HepG2 (cell line): ENCODE results near the gene PYCARD. TPM values are rescaled to one million over a fixed set of nuclear protein-coding genes. Genes with fewer than 3 reads are reported as not detected.

Experiments used
- GABPB1 ChIP-seq: IDR thresholded peaks from 2 replicates; pipeline ENCODE4 v1.6.1; 2016; ENCODE audit warnings: mild to moderate bottlenecking, missing genetic modification reagents, moderate library complexity, missing compliant biosample characterization
- GATAD1 ChIP-seq: IDR thresholded peaks from 2 replicates; pipeline ENCODE4 v1.6.1; 2016; ENCODE audit warnings: missing genetic modification reagents, missing compliant biosample characterization
- KAT8 ChIP-seq: IDR thresholded peaks from 2 replicates; pipeline ENCODE4 v1.6.1; 2016; ENCODE audit warnings: missing genetic modification reagents, missing compliant biosample characterization
- KDM2A ChIP-seq: sonication (generic); formaldehyde crosslinking; IDR thresholded peaks from 2 replicates; pipeline ENCODE4 v1.4.0; 2020; ENCODE audit warnings: low read depth, missing genetic modification reagents, borderline replicate concordance
- MEIS1 ChIP-seq: sonication (generic); formaldehyde crosslinking; IDR thresholded peaks from 2 replicates; pipeline ENCODE4 v1.9.0; 2021; ENCODE audit warnings: mild to moderate bottlenecking, missing genetic modification reagents, moderate library complexity, borderline replicate concordance
- PAWR ChIP-seq: sonication (generic); formaldehyde crosslinking; IDR thresholded peaks from 2 replicates; pipeline ENCODE4 v1.4.0; 2020; ENCODE audit warnings: missing genetic modification reagents, mild to moderate bottlenecking, borderline replicate concordance
- TBX2 ChIP-seq: sonication (generic); formaldehyde crosslinking; IDR thresholded peaks from 2 replicates; pipeline ENCODE4 v1.5.0; 2020; ENCODE audit warnings: missing genetic modification reagents, mild to moderate bottlenecking, borderline replicate concordance
- ZNF234 ChIP-seq: sonication (generic); formaldehyde crosslinking; conservative IDR thresholded peaks from 2 replicates; pipeline ENCODE4 v1.5.1; 2020; ENCODE audit warnings: mild to moderate bottlenecking, missing genetic modification reagents
- ZNF547 ChIP-seq: sonication (generic); formaldehyde crosslinking; IDR thresholded peaks from 2 replicates; pipeline ENCODE4 v1.5.1; 2020; ENCODE audit warnings: mild to moderate bottlenecking, missing genetic modification reagents
- ZNF777 ChIP-seq: sonication (generic); formaldehyde crosslinking; IDR thresholded peaks from 2 replicates; pipeline ENCODE4 v1.4.0; 2020; ENCODE audit warnings: missing genetic modification reagents
- polyA plus RNA-seq, 8 experiments: library from polyadenylated mRNA; depleted of rRNA in 3 of 8; stranded (reverse) in 7 of 8; unstranded in 1 of 8; fragments of >200 nt; fragmentation: Illumina TruSeq in 4 of 8; extraction: Trizol in 4 of 8; gene quantifications; 2 replicates each; pipeline versions ENCODE4 v1.2.1 to v1.2.3, GENCODE V29; 2011 to 2016; ENCODE audit warnings: low read depth in 4 of 8, missing spikeins in 1 of 8, mixed read lengths in 1 of 8; ENCODE audit not compliant: insufficient read depth in 1 of 8
- total RNA-seq, 5 experiments: library from RNA; depleted of rRNA; stranded (reverse); fragments of >200 nt; fragmentation: Illumina TruSeq; extraction: Trizol; gene quantifications; 2 replicates each; pipeline ENCODE4 v1.2.3, GENCODE V29; 2016; ENCODE audit warnings: low read depth in 1 of 5
- TF ChIP-seq, protein P1 (sequence below): sonication (generic); formaldehyde crosslinking; IDR thresholded peaks from 2 replicates; pipeline ENCODE4 v1.4.0; 2020; ENCODE audit warnings: missing genetic modification reagents
- TF ChIP-seq, protein P2 (sequence below): sonication (generic); formaldehyde crosslinking; IDR thresholded peaks from 2 replicates; pipeline ENCODE4 v1.4.0; 2020; ENCODE audit warnings: mild to moderate bottlenecking, missing genetic modification reagents
- TF ChIP-seq, protein P3 (sequence below): sonication (generic); formaldehyde crosslinking; IDR thresholded peaks from 2 replicates; pipeline ENCODE4 v1.4.0; 2020; ENCODE audit warnings: mild to moderate bottlenecking, missing genetic modification reagents
- TF ChIP-seq, protein P4 (sequence below): sonication (generic); formaldehyde crosslinking; IDR thresholded peaks from 2 replicates; pipeline ENCODE4 v1.4.0; 2020; ENCODE audit warnings: missing genetic modification reagents; ENCODE audit errors: not compliant biosample characterization

PYCARD gene
- total and polyA plus RNA-seq, 2 of the 13 experiments (the other 11 are each of a cell fraction or from before 2014, with no cell fraction given): 4.8 to 9.2 TPM

DNA sequence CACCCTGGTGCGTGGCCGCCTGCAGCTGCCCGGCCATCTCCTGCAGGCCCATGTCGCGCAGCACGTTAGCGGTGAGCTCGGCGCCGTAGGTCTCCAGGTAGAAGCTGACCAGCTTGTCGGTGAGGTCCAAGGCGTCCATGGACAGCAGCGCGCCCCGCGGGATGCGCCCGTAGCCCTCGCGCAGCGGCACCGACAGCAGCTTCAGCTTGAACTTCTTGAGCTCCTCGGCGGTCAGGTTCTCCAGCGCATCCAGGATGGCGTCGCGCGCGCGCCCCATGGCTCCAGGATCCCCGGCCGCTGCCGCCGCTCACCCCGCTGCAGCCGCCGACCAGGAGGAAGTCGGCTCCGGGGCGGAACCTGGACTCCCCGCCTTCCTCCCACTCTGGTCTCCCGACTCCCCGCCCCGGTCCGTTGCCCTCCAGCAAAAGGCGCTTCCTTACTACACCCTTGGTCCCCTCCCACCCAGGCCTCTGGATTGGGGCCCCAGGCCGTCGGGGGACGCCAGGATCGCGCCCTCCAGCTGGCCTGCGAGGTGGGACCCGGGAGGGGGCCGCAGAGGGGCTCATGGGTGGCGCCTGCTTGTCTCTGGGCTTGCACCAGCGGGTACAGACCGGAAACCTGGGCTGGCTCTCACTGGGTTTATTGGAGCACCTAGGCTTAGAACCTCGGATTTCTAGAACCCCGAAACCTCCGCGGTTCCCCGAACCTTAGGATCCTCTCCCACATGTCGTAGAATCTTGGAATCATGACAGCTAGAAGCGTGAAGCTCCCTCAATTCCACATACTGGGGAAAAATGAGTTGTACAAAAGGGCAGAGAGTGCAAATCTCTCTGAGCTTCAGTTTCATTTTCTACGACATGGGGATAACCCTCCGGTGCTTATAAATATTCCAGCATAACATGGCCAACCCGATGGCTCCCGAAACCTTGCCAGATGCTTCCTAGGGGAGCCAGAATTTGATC lies at the start of gene PYCARD (continued):
- TF ChIP-seq KDM2A (CRISPR knock-in tag): peak; percentile 57
- TF ChIP-seq MEIS1 (CRISPR knock-in tag): no peak
- TF ChIP-seq, protein P1, sequence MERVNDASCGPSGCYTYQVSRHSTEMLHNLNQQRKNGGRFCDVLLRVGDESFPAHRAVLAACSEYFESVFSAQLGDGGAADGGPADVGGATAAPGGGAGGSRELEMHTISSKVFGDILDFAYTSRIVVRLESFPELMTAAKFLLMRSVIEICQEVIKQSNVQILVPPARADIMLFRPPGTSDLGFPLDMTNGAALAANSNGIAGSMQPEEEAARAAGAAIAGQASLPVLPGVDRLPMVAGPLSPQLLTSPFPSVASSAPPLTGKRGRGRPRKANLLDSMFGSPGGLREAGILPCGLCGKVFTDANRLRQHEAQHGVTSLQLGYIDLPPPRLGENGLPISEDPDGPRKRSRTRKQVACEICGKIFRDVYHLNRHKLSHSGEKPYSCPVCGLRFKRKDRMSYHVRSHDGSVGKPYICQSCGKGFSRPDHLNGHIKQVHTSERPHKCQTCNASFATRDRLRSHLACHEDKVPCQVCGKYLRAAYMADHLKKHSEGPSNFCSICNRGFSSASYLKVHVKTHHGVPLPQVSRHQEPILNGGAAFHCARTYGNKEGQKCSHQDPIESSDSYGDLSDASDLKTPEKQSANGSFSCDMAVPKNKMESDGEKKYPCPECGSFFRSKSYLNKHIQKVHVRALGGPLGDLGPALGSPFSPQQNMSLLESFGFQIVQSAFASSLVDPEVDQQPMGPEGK (CRISPR knock-in tag): 0 out of 2 replicates have a peak, but pooled peaks have one; percentile 6
- TF ChIP-seq, protein P2, sequence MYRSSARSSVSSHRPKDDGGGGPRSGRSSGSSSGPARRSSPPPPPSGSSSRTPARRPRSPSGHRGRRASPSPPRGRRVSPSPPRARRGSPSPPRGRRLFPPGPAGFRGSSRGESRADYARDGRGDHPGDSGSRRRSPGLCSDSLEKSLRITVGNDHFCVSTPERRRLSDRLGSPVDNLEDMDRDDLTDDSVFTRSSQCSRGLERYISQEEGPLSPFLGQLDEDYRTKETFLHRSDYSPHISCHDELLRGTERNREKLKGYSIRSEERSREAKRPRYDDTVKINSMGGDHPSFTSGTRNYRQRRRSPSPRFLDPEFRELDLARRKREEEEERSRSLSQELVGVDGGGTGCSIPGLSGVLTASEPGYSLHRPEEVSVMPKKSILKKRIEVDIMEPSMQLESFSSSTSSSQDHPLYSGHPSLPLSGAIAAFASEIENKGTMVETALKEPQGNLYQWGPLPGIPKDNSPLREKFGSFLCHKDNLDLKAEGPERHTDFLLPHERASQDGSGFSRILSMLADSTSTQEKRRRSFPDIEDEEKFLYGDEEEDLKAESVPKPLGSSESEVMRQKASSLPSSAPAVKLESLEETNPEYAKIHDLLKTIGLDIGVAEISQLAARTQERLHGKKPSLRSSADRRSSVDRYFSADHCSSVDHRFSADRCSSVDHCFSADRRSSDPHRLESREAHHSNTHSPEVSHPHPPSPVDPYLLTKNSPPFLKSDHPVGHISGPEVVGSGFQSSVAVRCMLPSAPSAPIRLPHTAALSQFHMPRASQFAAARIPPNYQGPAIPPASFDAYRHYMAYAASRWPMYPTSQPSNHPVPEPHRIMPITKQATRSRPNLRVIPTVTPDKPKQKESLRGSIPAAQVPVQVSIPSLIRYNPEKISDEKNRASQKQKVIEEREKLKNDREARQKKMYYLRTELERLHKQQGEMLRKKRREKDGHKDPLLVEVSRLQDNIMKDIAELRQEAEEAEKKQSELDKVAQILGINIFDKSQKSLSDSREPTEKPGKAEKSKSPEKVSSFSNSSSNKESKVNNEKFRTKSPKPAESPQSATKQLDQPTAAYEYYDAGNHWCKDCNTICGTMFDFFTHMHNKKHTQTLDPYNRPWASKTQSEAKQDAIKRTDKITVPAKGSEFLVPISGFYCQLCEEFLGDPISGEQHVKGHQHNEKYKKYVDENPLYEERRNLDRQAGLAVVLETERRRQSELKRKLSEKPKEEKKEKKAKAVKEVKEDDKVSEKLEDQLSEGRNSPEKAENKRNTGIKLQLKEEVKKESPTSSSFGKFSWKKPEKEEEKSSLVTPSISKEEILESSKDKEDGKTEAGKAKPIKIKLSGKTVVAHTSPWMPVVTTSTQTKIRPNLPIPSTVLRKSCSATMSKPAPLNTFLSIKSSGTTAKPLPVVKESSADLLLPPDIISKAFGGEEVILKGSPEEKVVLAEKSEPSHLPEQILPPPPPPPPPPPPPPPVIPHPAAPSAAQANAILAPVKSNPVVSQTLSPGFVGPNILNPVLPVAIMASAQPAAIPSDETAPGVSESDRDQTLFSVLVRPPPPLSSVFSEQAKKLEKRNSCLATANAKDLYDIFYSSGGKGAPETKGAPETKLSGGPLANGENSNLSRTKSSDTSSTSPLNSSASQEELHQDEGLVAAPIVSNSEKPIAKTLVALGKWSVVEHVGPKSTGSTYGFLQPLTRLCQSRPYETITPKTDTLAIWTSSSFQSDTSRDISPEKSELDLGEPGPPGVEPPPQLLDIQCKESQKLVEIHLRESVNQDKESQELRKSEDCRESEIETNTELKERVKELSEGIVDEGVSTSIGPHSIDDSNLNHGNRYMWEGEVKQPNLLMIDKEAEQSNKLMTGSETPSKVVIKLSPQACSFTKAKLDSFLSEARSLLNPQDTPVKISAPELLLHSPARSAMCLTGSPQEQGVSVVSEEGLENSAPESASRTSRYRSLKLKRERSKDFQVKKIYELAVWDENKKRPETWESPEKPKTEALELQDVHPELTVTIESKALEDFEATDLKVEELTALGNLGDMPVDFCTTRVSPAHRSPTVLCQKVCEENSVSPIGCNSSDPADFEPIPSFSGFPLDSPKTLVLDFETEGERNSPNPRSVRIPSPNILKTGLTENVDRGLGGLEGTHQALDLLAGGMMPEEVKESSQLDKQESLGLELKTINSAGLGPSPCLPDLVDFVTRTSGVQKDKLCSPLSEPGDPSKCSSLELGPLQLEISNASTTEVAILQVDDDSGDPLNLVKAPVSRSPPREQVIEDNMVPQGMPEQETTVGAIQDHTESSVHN: 0 out of 2 replicates have a peak, but pooled peaks have one; percentile 57
- peak; percentile 25; the same call in 1 of the 2 replicates for TF ChIP-seq TBX2
- TF ChIP-seq ZNF547 (CRISPR knock-in tag): peak; percentile 59; the same call in 1 of the 2 replicates
- TF ChIP-seq GATAD1 (CRISPR knock-in tag): no peak
- TF ChIP-seq, protein P3, sequence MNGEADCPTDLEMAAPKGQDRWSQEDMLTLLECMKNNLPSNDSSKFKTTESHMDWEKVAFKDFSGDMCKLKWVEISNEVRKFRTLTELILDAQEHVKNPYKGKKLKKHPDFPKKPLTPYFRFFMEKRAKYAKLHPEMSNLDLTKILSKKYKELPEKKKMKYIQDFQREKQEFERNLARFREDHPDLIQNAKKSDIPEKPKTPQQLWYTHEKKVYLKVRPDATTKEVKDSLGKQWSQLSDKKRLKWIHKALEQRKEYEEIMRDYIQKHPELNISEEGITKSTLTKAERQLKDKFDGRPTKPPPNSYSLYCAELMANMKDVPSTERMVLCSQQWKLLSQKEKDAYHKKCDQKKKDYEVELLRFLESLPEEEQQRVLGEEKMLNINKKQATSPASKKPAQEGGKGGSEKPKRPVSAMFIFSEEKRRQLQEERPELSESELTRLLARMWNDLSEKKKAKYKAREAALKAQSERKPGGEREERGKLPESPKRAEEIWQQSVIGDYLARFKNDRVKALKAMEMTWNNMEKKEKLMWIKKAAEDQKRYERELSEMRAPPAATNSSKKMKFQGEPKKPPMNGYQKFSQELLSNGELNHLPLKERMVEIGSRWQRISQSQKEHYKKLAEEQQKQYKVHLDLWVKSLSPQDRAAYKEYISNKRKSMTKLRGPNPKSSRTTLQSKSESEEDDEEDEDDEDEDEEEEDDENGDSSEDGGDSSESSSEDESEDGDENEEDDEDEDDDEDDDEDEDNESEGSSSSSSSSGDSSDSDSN (CRISPR knock-in tag): peak; percentile 87
- no peak for TF ChIP-seq PAWR (CRISPR knock-in tag)
- TF ChIP-seq, protein P4, sequence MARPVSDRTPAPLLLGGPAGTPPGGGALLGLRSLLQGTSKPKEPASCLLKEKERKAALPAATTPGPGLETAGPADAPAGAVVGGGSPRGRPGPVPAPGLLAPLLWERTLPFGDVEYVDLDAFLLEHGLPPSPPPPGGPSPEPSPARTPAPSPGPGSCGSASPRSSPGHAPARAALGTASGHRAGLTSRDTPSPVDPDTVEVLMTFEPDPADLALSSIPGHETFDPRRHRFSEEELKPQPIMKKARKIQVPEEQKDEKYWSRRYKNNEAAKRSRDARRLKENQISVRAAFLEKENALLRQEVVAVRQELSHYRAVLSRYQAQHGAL (CRISPR knock-in tag): no peak
- TF ChIP-seq KAT8 (CRISPR knock-in tag): peak; percentile 25; the same call in 1 of the 2 replicates
- peak; percentile 88 for TF ChIP-seq ZNF777 (CRISPR knock-in tag)
- TF ChIP-seq GABPB1 (CRISPR knock-in tag): peak; percentile 59; the same call in 1 of the 2 replicates
- TF ChIP-seq ZNF234 (CRISPR knock-in tag): 0 out of 2 replicates have a peak, but pooled peaks have one; percentile 38
